GM12865 (cell line): ENCODE data around the gene TBC1D8.
A peak's percentile ranks its signal among the peaks of the same experiment; 100 is the strongest.

Experiments used
- DNase-seq: peaks from one replicate; pipeline ENCODE4 v3.0.0; 2010; ENCODE audit warnings: low read depth
- H3K4me3 ChIP-seq: 2 replicates; pipeline ENCODE4 v1.5.1; 2011; ENCODE audit warnings: mild to moderate bottlenecking, low read depth, low read length, control low read depth
- CTCF ChIP-seq: IDR thresholded peaks from 2 replicates; pipeline ENCODE4 v1.5.1; 2011; ENCODE audit warnings: low read length, control low read depth, low read depth, inconsistent platforms; ENCODE audit not compliant: insufficient read depth; ENCODE audit errors: missing control alignments

Gene TBC1D8

GRCh38 chr2:101193033-101193626 lies 41.9 kb upstream of the TBC1D8 start:
- DNase-seq: no peak
- no peak for TF ChIP-seq CTCF
- H3K4me3 ChIP-seq: no peak overlapping the region

GRCh38 chr2:101190747-101191516 lies 39.8 kb upstream of the TBC1D8 start:
- no peak overlapping the region for H3K4me3 ChIP-seq
- no peak for TF ChIP-seq CTCF
- no peak for DNase-seq

- TF ChIP-seq CTCF: peak; percentile 34
- H3K4me3 ChIP-seq: no peak overlapping the region
- DNase-seq: no peak
Measured at GRCh38 chr2:101188683-101189405, 37.7 kb upstream of the TBC1D8 start.

GRCh38 chr2:101187131-101187530 lies 35.9 kb upstream of the TBC1D8 start:
- DNase-seq: no peak
- no peak for TF ChIP-seq CTCF
- no peak overlapping the region for H3K4me3 ChIP-seq

GRCh38 chr2:101185656-101186055 lies 34.5 kb upstream of the TBC1D8 start:
- no peak for TF ChIP-seq CTCF
- DNase-seq: no peak

GRCh38 chr2:101185085-101185484 lies 33.9 kb upstream of the TBC1D8 start:
- H3K4me3 ChIP-seq: no peak overlapping the region
- no peak for TF ChIP-seq CTCF
- DNase-seq: no peak

More at GRCh38 chr2:101185656-101186055, 34.5 kb upstream of the TBC1D8 start:
- no peak overlapping the region for H3K4me3 ChIP-seq
